Activated CD4-positive, alpha-beta T cell treated with anti-CD3 and anti-CD28 coated beads, Interleukin-2, Interleukin-4, amounts not matched to agents 100 ng/mL and 50 ng/mL, durations not matched to agents 16 hours and 8 hours (primary cell): ENCODE data around the gene LMF1.

ENCODE experiments used
- DNase-seq: peaks from one replicate; pipeline ENCODE4 v3.0.0-alpha.2; 2020; ENCODE audit warnings: low spot score

LMF1 gene

GRCh38 chr16:970766-971581 lies at the start of gene LMF1:
Gene LMF1 (minus strand): TSS chr16:970984. CDS start chr16:970980, 4 bp downstream.
- DNase-seq: peak; percentile 97

GRCh38 chr16:1020091-1020399 lies 49.3 kb upstream of the LMF1 start:
- no peak for DNase-seq

- no peak for DNase-seq
These were observed 48.7 kb upstream of the LMF1 start for GRCh38 chr16:1019231-1020090.

GRCh38 chr16:1018447-1019198 lies 47.8 kb upstream of the LMF1 start:
- no peak for DNase-seq

GRCh38 chr16:1014771-1015495 lies 44.1 kb upstream of the LMF1 start:
- no peak for DNase-seq

GRCh38 chr16:1014221-1014620 lies 43.4 kb upstream of the LMF1 start:
- no peak for DNase-seq

- no peak for DNase-seq
These were observed 42.8 kb upstream of the LMF1 start for GRCh38 chr16:1013593-1013900.

GRCh38 chr16:1012722-1013592 lies 42.2 kb upstream of the LMF1 start:
- no peak for DNase-seq

GRCh38 chr16:1012135-1012534 lies 41.4 kb upstream of the LMF1 start:
- DNase-seq: no peak

GRCh38 chr16:1011316-1012082 lies 40.7 kb upstream of the LMF1 start:
- DNase-seq: no peak

- DNase-seq: no peak
These were observed 40.0 kb upstream of the LMF1 start for GRCh38 chr16:1010815-1011214.

- no peak for DNase-seq
These were observed 39.5 kb upstream of the LMF1 start for GRCh38 chr16:1010251-1010650.

GRCh38 chr16:1009358-1010150 lies 38.8 kb upstream of the LMF1 start:
- no peak for DNase-seq

GRCh38 chr16:1008085-1008484 lies 37.3 kb upstream of the LMF1 start:
- no peak for DNase-seq

GRCh38 chr16:1007284-1007850 lies 36.6 kb upstream of the LMF1 start:
- DNase-seq: no peak

GRCh38 chr16:1006781-1007180 lies 36.0 kb upstream of the LMF1 start:
- no peak for DNase-seq

- no peak for DNase-seq
These were observed 34.5 kb upstream of the LMF1 start for GRCh38 chr16:1005286-1005685.

GRCh38 chr16:1003391-1004347 lies 32.9 kb upstream of the LMF1 start:
- peak; percentile 67 for DNase-seq
